ENCODE results near the gene PERM1.

PERM1 gene

DNA sequence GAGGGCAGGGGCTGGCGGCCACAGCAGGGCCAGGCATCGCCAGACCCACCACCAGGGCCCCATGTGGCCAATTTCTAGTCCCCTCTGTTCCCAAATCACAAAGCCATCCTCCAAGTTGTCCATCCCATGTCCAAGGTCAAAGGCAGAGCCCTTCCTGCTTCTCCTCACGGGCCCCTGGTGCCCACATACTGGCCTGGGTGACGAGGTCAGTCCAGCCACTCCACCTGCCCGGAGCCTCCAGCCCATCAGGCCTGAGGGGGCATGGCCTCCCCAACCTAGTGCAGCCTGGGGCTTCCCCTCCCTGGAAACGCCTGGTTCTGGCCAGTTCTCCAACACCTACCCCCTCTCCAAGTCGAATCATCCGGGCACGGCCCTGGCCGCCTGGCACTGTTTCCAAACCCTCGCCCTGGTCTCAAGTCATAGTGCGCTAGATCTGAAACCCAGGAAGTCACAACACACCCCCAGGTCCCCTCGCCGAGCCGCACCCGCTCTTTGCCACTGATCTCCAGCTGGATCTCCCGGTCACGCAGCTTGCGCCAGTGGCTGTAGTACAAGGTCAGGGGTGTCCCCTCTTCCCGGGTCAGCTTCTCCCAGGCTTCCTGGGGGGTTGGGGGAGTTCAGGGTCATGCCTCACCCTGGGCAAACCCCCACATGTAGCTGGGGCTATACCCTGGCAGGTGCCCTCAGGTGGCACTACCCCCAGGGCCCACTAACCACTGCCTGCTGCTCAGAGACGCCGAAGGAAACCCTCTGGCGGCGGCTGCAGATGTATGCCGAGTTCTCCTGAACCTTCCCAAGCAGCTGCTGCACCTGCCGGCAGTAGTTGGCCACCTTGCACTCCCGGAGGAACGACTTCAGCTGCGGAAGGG, 36.0 kb downstream of the PERM1 start:
- DNase-seq = no peak

DNA sequence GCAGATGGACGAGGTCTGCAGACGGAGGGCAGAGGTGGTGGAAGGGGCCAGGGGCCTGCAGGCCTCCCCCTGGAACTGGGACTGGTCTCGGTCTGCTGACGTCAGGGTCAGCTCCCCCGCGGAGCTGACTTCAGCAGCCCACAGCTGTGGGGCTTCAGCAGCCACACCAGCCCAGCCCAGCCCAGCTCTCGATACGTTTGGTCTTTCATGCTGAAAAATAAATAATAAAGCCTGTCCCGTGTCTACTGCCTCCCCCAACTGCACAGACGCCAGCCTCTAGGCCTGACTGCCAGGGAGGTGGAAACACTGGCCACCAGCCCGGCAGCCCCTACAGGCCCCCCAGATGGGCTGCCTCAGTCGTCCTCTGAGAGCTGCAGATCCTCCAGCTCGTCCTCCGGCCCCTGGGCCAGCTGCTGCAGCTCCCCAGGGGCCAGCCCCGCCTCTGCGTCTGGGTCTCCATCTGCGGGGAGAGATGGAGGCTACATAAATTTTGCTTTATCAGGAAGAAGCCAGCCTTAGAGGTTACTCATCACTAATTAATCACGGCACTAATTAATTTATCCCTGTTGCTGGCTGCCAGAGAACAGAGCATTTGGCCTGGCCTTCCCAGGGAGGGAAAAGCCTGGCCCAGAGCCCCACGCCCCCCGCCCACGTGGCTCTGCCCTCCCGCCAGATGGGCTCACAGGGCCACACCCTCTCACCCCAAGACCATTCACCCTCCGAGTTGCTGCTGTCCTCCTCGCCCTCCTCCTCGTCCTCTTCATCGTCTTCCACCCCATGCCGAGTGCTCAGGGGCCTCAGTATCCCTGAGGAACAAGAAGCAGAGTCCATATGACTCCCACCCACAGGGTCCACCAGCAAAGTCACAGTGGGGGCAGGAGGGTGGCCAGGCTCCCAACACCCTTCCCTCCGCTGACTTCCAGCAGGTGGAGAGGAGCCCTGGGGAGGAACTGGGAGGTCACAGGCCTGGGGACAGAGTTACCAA, 37.3 kb downstream of the PERM1 start:
- DNase-seq = no peak

GRCh38 chr1:943545-944340, 38.1 kb downstream of the PERM1 start:
- DNase-seq = no peak

- DNase-seq = no peak
Measured at GRCh38 chr1:942864-943533, 38.9 kb downstream of the PERM1 start.

GRCh38 chr1:942411-942821, 39.5 kb downstream of the PERM1 start:
- DNase-seq = no peak

GRCh38 chr1:941588-942383, 40.1 kb downstream of the PERM1 start:
- DNase-seq = peak in 1 of 2 donors; percentile 25

DNA sequence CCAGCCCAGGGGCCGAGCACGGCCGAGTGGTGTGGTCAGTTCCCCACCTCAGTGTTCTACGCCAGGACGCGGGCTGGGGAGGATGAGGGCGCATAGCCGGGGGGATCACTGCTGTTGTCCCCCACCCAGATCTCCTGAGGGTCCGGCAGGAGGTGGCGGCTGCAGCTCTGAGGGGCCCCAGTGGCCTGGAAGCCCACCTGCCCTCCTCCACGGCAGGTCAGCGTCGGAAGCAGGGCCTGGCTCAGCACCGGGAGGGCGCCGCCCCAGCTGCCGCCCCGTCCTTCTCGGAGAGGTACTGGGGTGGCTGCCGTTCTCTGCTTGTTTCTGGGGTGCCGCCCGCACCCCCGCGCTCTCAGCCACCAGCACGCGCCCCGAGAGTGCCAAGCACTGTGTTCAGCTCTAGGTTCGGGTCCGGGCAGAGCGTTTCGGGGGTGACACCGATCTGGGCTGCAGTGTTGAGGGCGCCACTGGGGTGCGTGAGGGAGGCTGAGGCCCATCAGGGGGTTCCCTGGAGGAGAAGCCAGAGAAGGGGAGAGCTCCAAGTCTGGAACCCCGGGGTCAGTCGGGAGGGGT, 40.8 kb downstream of the PERM1 start:
- DNase-seq = no peak

DNA sequence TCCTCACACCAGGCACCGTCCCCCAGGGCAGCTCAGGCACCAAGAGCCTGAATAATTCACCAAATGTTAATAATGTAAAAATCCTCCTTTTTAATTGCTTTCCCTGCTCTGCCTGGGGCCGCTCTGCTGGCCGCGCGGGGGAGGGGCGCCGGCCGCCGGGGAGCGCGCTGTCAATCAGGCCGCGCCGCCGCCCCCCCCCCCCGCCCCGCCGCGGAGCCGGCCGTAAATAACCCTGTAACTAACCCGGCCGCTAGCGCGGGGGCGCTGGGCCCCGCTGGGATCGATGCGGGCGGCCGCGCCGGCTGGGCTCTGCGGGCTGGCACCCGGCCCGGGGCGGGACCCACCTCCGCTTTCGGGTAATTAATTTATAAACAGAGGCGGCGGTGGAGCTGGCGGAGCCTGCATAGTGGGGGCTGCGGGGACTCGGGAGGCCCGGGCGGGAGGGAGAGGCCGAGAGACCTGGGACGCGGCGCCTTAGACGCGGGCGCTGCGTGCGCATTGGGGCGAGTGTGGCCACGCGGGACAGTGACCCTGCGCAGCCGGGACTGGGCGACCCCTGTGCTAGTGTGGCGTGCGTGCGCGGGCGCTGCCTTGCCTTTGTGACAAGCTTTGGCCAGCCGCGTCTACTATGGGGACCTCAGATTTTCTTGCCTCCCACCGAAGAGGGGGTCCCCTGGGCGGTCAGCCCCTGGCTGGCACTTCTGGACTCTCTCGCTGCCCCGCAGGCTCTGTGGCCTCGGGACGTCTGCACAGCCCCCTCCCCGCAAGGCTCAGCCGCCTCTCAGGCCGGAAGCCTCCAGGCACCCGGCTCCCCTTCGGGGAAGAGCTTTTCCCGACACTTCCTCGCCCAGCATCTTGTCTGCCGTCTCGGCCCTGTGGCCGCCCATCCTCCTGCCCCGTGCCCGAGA, 41.5 kb downstream of the PERM1 start:
- DNase-seq = no peak

DNA sequence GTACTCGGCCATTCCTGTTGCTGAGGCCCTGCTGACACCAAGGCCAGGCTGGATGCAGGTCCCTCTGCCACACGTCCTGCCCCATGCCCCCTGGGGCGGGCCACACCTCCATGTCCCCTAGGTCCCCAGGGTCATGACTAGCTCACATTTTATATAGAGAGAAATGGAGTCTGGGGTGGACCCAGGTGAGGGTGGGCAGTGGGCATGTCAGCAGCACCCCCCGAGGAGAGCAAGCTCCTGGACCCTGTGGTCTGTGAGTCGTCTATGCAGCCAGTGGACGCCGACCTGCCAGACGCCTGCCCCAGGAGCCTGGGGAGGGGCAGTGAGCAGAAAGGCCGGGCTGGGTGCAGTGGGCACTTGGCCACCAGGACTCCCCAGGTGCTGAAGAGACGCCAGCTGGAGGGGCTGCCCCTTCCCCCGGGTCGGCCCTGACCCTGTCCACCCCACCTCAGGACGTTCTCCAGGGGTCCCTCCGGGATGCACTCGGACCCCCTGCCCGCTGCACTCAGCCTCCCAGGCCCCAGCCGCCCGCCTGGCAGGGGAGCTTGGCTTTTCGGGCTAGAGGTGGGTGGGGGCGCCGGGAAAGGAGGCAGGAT, 42.3 kb downstream of the PERM1 start:
- no peak for DNase-seq

- DNase-seq = no peak
Measured at GRCh38 chr1:938711-939489, 43.0 kb downstream of the PERM1 start.

- DNase-seq = peak; percentile 17 to 18
Measured at GRCh38 chr1:938088-938683, 43.7 kb downstream of the PERM1 start.

- no peak for DNase-seq
Measured at GRCh38 chr1:937521-937920, 44.4 kb downstream of the PERM1 start.

- DNase-seq = no peak
Measured at GRCh38 chr1:936348-937264, 45.3 kb downstream of the PERM1 start.

DNA sequence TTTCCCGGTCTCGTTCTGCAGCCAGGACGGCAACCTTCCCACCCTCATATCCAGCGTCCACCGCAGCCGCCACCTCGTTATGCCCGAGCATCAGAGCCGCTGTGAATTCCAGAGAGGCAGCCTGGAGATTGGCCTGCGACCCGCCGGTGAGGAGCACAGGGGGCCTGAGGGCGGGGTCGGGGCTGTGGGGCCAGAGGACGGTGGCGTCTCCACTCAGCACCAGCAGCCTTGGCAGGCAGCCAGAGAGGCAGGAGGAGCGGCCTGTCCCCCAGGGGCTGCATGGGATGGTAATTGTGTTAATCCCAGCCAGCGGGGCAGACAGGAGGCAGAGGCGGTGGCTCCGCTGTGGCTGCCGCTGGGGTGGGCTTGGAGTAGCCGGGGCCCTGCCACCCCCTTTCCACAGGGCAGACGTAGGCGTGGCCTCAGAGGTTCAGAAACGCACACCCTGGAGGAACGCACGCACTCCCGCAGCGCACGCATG, 46.1 kb downstream of the PERM1 start:
- DNase-seq = no peak

GRCh38 chr1:934991-935750, 46.7 kb downstream of the PERM1 start:
- DNase-seq = peak in 1 of 2 donors; percentile 9

GRCh38 chr1:933603-933940, 48.3 kb downstream of the PERM1 start:
- DNase-seq = no peak

Measured in inflammatory macrophage treated with lipopolysaccharide for 1 hour (primary cell).